ENCODE data around the gene RPP38. TPM values are rescaled to one million over a fixed set of nuclear protein-coding genes. Genes with fewer than 3 reads are reported as not detected.

The RPP38 gene
- total RNA-seq, 4 donors from 2014 or later, result 8.9 to 17.2 (median 12.8) TPM

DNA sequence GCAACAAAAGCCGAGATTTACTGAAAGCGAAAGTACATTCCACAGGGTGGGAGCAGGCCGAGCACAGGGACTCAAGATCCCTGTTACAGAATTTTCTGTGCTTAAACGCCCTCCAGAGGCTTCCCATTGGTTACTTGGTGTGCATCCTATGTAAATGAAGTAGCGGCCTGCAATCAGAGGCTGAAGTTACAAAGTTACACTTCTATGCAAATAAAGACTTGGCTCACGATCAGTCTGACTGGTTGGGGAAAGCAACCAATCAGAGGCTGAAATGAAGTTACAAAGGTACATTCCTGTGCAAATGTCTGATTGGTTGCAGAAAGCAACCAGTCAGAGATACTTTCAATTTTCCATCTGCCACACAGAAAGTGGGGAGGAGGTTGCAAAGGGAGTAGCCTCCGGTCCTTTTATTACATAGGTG is 12.6 kb upstream of the RPP38 start:
- Histone ChIP-seq H3K27me3 (no peaks in the 10 kb centered on the region), H3K27ac (no peak overlapping the region), H3K4me3 (peak overlapping the region; percentile 42 to 57 (median 50)), H3K36me3 (no peaks in the 10 kb centered on the region), H3K9me3 (no peaks in the 10 kb centered on the region), H3K4me1 (peaks cover 3 to 9% of the 10 kb centered on the region in 2 donors)
- intact Hi-C loops (cut with DNase I; ENCODE audit: low total_unique reads), result no loop called here
- in situ Hi-C loops (cut with MboI; ENCODE audit: low sequenced_read_pairs in 4 of 4), result loop anchor here in 1 of 4 donors (25.0 kb wide), 1 partner anchor 247 kb away; the partner anchor contains the start of genes CDNF, HSPA14 and MSANTD7
- ATAC-seq (peak; percentile 63 to 64), DNase-seq (no peak)
- TF ChIP-seq, protein P1, sequence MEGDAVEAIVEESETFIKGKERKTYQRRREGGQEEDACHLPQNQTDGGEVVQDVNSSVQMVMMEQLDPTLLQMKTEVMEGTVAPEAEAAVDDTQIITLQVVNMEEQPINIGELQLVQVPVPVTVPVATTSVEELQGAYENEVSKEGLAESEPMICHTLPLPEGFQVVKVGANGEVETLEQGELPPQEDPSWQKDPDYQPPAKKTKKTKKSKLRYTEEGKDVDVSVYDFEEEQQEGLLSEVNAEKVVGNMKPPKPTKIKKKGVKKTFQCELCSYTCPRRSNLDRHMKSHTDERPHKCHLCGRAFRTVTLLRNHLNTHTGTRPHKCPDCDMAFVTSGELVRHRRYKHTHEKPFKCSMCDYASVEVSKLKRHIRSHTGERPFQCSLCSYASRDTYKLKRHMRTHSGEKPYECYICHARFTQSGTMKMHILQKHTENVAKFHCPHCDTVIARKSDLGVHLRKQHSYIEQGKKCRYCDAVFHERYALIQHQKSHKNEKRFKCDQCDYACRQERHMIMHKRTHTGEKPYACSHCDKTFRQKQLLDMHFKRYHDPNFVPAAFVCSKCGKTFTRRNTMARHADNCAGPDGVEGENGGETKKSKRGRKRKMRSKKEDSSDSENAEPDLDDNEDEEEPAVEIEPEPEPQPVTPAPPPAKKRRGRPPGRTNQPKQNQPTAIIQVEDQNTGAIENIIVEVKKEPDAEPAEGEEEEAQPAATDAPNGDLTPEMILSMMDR (IDR thresholded peaks at IDR 0.05 in 4 of 5, conservative IDR thresholded peaks at IDR 0.05 in 1 of 5), result no peak
- TF ChIP-seq POLR2A (IDR thresholded peaks at IDR 0.05), result no peak

DNA sequence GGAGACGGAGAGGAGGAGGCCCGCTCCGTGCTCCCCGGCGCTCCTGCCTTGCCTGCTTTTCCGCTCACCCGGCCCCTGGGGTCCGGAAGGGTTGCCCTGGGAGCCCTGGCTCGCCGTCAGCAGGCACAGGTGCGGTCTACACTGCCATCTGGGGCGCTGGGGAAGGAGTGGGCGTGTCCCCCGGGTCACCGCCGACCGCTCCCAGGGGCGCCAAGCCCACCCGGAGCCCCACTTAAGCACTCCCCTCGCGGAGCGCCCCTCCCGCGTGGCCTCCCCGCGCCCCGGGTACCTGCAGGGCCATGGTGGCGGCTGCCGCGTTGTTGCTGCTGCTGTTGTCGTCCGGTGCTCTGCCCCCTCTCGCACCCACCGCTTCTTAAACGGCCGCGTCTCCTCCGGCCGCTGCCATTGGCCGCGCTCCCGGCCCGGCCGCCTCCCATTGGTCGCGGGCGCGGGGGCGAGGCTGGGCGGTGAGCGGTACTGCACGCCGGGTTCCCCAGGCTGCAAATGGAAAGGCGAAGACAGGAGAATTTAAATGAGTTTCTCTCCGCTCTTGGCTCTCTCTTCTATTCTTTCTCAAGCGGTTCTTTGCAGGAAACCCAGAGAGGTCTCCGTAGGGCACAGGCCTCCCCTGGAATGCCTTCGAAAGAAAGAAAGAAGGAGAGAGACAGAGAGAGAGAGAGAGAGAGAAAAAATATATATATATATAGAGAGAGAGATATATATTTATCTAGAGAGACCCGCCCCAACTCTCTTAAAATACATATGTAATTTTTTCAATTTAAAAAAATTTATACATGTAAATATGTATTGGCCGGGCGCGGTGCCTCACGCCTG is 8.5 kb upstream of the RPP38 start, which contains the start of gene ACBD7:
Gene ACBD7 (minus strand): TSS at position 349 of the 834 bp plus-strand sequence. CDS start 48 bp downstream, at position 301.
- Histone ChIP-seq H3K4me3 (peak within 1 kb of the TSS; percentile 62 to 79 (median 63)), H3K4me1 (peaks cover 2 to 9% of the 10 kb centered on the region in 2 donors), H3K36me3 (no peaks in the 10 kb centered on the region), H3K9me3 (no peaks in the 10 kb centered on the region), H3K27ac (no peak within 1 kb of the TSS), H3K27me3 (no peaks in the 10 kb centered on the region)
- DNase-seq (peak; percentile 39 to 46), ATAC-seq (peak; percentile 82)
- no peak for TF ChIP-seq POLR2A (IDR thresholded peaks at IDR 0.05)
- TF ChIP-seq, protein P1 (IDR thresholded peaks at IDR 0.05 in 4 of 5, conservative IDR thresholded peaks at IDR 0.05 in 1 of 5), result peak; percentile 34 to 64 (median 39)
- in situ Hi-C loops (cut with MboI; ENCODE audit: low sequenced_read_pairs in 4 of 4) (loop anchor here in 1 of 4 donors (25.0 kb wide), 1 partner anchor 251 kb away; the partner anchor contains the start of genes CDNF, HSPA14 and MSANTD7), intact Hi-C loops (cut with DNase I; ENCODE audit: low total_unique reads) (no loop called here)

DNA sequence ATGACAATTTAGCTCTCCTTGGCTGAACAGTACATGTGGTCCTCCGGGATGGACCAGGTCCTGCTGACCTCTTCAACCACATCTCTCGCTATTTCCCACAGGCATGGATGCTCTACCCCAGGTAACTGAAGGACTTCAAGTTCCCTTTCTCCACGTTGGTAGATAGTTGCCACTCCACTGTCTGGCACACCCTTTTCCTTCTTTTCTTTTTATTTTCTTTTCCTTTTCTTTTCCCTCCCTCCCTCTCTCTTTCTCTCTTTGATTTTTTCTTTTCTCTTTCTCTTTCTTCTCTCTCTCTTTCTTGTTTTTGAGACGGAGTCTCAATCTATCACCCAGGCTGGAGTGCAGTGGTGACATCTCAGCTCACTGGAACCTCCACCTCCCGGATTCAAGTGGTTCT is 5.7 kb upstream of the RPP38 start:
- no peak for ATAC-seq
- Histone ChIP-seq H3K9me3 (no peaks in the 10 kb centered on the region), H3K36me3 (no peaks in the 10 kb centered on the region), H3K27ac (no peak overlapping the region), H3K4me3 (no peak overlapping the region), H3K27me3 (no peaks in the 10 kb centered on the region), H3K4me1 (peaks cover 3 to 7% of the 10 kb centered on the region in 2 donors)
- TF ChIP-seq, protein P1 (IDR thresholded peaks at IDR 0.05 in 4 of 5, conservative IDR thresholded peaks at IDR 0.05 in 1 of 5), result no peak
- no peak for TF ChIP-seq POLR2A (IDR thresholded peaks at IDR 0.05)
- no peak for DNase-seq
- intact Hi-C loops (cut with DNase I; ENCODE audit: low total_unique reads), result no loop called here
- in situ Hi-C loops (cut with MboI; ENCODE audit: low sequenced_read_pairs in 4 of 4), result loop anchor here in 2 of 4 donors (10.0 to 25.0 kb wide), 2 partner anchors 247 to 254 kb away; partner anchors contain the start of genes CDNF (in 1 of the 2), HSPA14 (in 1 of the 2) and MSANTD7 (in 1 of the 2)

DNA sequence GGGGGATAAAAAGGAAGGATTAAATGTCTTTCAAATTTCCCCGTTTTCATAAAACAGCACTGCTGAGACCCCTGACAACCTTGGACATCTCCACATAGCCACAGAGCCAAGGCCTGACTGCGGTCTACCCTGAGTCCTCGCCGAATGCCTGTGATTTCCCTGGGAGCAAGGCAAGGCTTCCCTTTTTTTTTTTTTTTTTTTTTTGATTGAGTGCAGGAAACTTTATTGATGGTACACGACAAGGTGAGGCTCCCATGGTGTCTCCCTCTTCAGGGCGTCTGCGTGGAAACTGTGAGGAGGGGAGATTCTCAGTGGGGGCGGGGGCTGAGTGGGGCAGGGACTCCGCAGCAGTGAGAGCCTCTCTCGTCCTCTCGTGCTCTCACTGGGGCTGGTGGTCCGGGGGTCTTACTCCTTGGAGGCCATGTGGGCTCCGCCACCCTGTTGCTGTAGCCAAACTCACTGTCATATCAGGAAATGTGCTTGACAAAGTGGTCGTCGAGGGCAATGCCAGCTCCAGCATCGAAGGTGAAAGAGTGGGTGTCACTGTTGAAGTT is 4.2 kb upstream of the RPP38 start:
- TF ChIP-seq POLR2A (IDR thresholded peaks at IDR 0.05), result no peak
- TF ChIP-seq, protein P1 (IDR thresholded peaks at IDR 0.05 in 4 of 5, conservative IDR thresholded peaks at IDR 0.05 in 1 of 5), result no peak
- Histone ChIP-seq H3K36me3 (no peaks in the 10 kb centered on the region), H3K4me3 (no peak overlapping the region), H3K27ac (no peak overlapping the region), H3K27me3 (no peaks in the 10 kb centered on the region), H3K9me3 (no peaks in the 10 kb centered on the region), H3K4me1 (peaks cover 4 to 12% of the 10 kb centered on the region in 2 donors)
- DNase-seq (no peak), ATAC-seq (no peak)
- intact Hi-C loops (cut with DNase I; ENCODE audit: low total_unique reads), result no loop called here
- in situ Hi-C loops (cut with MboI; ENCODE audit: low sequenced_read_pairs in 4 of 4), result loop anchor here in 2 of 4 donors (10.0 to 25.0 kb wide), 2 partner anchors 248 to 256 kb away; partner anchors contain the start of genes CDNF (in 1 of the 2), HSPA14 (in 1 of the 2) and MSANTD7 (in 1 of the 2)

Measured in gastrocnemius medialis (tissue), 4 donors.